ENCODE data around the gene RDH16. TPM values are rescaled to one million over a fixed set of nuclear protein-coding genes. Genes with fewer than 3 reads are reported as not detected.

RDH16 gene
- total RNA-seq, 2 donors from 2014 or later = 0.16 to 0.44 TPM

GRCh38 chr12:56932146-56932545, 25.3 kb downstream of the RDH16 start:
- Histone ChIP-seq H3K27me3 (no peaks in the 10 kb centered on the region), H3K9me3 (no peaks in the 10 kb centered on the region), H3K9ac (ENCODE audit: low read depth in 2 of 2, low read length in 2 of 2) (no peak overlapping the region), H3K36me3 (no peaks in the 10 kb centered on the region), H3K4me1 (no peaks in the 10 kb centered on the region), H3K4me3 (no peak overlapping the region), H3K27ac (no peak overlapping the region)
- intact Hi-C loops (cut with DNase I) = no loop called here
- no peak for DNase-seq
- TF ChIP-seq CTCF (IDR thresholded peaks at IDR 0.05) = no peak

- TF ChIP-seq CTCF (IDR thresholded peaks at IDR 0.05) = no peak
- no peak overlapping the region for H3K4me3 ChIP-seq
- H3K36me3 ChIP-seq = no peaks in the 10 kb centered on the region
- H3K27me3 ChIP-seq = no peaks in the 10 kb centered on the region
- H3K9ac ChIP-seq (ENCODE audit: low read depth in 2 of 2, low read length in 2 of 2) = no peak overlapping the region
- H3K9me3 ChIP-seq = no peaks in the 10 kb centered on the region
- intact Hi-C loops (cut with DNase I) = no loop called here
- DNase-seq = peak; percentile 45
- no peaks in the 10 kb centered on the region for H3K4me1 ChIP-seq
- no peak overlapping the region for H3K27ac ChIP-seq
Observed at GRCh38 chr12:56931474-56931978, 25.9 kb downstream of the RDH16 start.

- no peak for TF ChIP-seq CTCF (IDR thresholded peaks at IDR 0.05)
- Histone ChIP-seq H3K9me3 (no peaks in the 10 kb centered on the region), H3K27ac (no peak overlapping the region), H3K4me3 (no peak overlapping the region), H3K9ac (ENCODE audit: low read depth in 2 of 2, low read length in 2 of 2) (no peak overlapping the region), H3K4me1 (no peaks in the 10 kb centered on the region), H3K27me3 (no peaks in the 10 kb centered on the region), H3K36me3 (no peaks in the 10 kb centered on the region)
- no peak for DNase-seq
- intact Hi-C loops (cut with DNase I) = no loop called here
Observed at GRCh38 chr12:56930241-56930640, 27.2 kb downstream of the RDH16 start.

GRCh38 chr12:56929780-56930179, 27.6 kb downstream of the RDH16 start:
- no peak overlapping the region for H3K9ac ChIP-seq (ENCODE audit: low read depth in 2 of 2, low read length in 2 of 2)
- no peaks in the 10 kb centered on the region for H3K36me3 ChIP-seq
- no peak for TF ChIP-seq CTCF (IDR thresholded peaks at IDR 0.05)
- DNase-seq = no peak
- H3K27me3 ChIP-seq = no peaks in the 10 kb centered on the region
- no peak overlapping the region for H3K4me3 ChIP-seq
- intact Hi-C loops (cut with DNase I) = no loop called here
- no peaks in the 10 kb centered on the region for H3K9me3 ChIP-seq
- H3K4me1 ChIP-seq = no peaks in the 10 kb centered on the region
- H3K27ac ChIP-seq = no peak overlapping the region

- Histone ChIP-seq H3K9me3 (no peaks in the 10 kb centered on the region), H3K4me1 (no peaks in the 10 kb centered on the region), H3K4me3 (no peak overlapping the region), H3K27me3 (no peaks in the 10 kb centered on the region), H3K27ac (no peak overlapping the region), H3K36me3 (no peaks in the 10 kb centered on the region), H3K9ac (ENCODE audit: low read depth in 2 of 2, low read length in 2 of 2) (no peak overlapping the region)
- no peak for DNase-seq
- intact Hi-C loops (cut with DNase I) = no loop called here
- TF ChIP-seq CTCF (IDR thresholded peaks at IDR 0.05) = no peak
Observed at GRCh38 chr12:56928262-56928661, 29.1 kb downstream of the RDH16 start.
